Neural cell (in vitro differentiated cells): ENCODE data around the gene NPAS3.

Experiments
- CTCF ChIP-seq: fragments of 450-650 bp; IDR thresholded peaks from 2 replicates; pipeline ENCODE4 v1.5.1; 2014; ENCODE audit warnings: antibody characterized with exemption, mild to moderate bottlenecking, moderate library complexity; ENCODE audit not compliant: poor library complexity, severe bottlenecking
- EZH2 ChIP-seq: fragments of 200-600, 300-800 bp; shearing (Covaris generic), sonication (generic); IDR thresholded peaks from 2 replicates; pipeline ENCODE4 v1.6.1; 2014; ENCODE audit warnings: antibody characterized with exemption, low read length, borderline replicate concordance, mild to moderate bottlenecking; ENCODE audit not compliant: insufficient read depth, poor library complexity, severe bottlenecking
- SMC3 ChIP-seq: fragments of 450-650 bp; conservative IDR thresholded peaks from 2 replicates; pipeline ENCODE4 v1.6.1; 2014; ENCODE audit warnings: antibody characterized with exemption, mild to moderate bottlenecking, moderate library complexity; ENCODE audit not compliant: poor library complexity
- TAF1 ChIP-seq: IDR thresholded peaks from 2 replicates; pipeline ENCODE4 v1.6.1; 2012; ENCODE audit warnings: low read depth

- TF ChIP-seq EZH2, result no peak
- TF ChIP-seq TAF1, result no peak
- no peak for TF ChIP-seq CTCF
- TF ChIP-seq SMC3, result no peak
These were observed 736.2 kb downstream of the NPAS3 start for GRCh38 chr14:33674927-33675326.
